HG03139 (cell line): ENCODE data around the gene SYNPO.

Experiments used
- ATAC-seq: cut with Tn5 transposase; IDR thresholded peaks from one replicate; pipeline ENCODE4 v1.9.1; 2021; ENCODE audit not compliant: unreplicated experiment

Gene SYNPO

DNA sequence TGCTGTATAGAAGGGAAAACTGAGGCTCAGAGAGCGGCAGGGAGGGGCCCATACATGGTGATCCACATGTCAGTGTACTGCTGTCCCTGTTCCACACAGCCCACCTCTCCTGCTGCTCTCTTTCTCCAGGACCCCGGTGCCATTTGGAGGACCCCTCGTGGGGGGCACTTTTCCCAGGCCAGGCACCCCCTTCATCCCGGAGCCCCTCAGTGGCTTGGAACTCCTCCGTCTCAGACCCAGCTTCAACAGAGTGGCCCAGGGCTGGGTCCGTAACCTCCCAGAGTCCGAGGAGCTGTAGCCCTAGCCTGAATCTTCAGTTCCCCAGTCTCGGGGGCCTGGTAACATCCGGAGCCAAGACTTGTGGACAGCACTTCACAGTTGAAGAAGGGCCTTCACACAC lies 36.1 kb downstream of the SYNPO start:
- no peak for ATAC-seq

DNA sequence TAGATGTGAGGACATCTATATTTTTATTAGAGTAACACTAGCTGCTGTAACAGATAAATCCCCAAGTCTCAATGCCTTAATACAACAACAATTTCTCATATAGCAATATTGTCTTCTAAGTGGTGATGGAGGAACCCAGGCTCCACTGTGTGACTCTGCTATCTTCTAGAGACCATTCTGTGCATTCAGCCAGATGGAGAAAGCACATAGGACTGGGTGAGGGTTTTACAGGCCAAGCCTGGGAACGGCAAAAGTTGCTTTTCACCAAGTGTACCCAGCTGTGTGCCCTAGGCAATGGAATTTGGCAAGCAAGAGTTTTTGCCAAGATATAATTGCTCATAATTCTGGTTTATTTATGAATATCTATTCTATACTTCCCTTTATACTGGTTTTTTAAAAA lies 48.7 kb downstream of the SYNPO start:
- ATAC-seq: no peak

DNA sequence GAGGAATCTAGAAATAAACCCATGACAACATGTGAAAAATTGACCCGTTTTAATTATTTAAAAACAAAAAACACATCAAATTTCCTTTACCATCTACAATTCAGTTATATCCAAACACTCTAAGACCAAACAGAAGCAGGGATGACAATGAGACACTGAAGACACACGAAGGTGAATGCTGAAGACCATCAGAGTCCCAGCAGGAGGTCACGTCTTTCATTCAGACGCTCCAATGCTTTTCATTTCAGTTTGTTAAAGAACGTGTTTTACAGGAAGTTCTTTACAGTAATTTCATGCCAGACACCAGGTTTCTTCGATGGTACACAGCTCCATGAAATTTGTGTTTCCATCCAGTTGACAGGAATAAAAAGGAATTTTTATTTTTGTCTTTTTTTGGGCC lies 50.3 kb downstream of the SYNPO start:
- ATAC-seq: no peak

DNA sequence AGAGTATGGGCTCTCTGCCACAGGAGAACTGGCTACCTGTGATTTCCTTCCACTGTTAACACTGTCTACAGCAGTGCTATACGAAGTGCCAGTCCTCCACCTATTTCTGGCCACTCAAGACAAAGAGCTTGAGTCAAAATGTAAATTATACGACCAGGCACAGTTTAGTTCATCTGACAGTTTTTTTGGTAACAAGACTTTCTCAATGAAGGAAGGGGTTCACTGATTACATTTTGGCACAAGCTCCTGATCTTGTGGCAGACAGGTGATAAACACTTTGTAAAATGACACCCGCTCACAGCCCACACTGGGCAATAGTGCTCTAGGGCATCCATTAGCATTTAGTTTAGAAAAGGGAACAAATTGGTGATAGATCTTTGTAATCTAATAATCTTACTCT lies 51.8 kb downstream of the SYNPO start:
- no peak for ATAC-seq

DNA sequence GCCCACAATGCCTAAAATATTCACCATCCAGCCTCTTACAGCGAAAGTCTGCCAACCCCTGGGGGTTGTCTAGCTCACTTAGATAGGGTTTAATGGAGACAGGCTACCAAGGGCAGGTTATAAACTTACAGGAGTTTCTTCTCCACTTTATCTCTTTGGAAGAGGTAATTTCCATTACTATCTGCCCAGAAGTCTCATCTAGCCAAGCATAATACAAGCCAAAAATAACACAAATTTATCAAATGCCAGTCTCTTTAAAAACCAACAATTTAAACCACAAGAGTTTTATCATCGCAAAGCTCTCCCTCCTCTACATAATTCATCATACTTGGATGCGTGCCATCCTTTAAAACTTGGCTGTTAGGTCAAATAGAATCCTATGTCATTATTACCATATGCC lies 54.2 kb downstream of the SYNPO start:
- no peak for ATAC-seq

DNA sequence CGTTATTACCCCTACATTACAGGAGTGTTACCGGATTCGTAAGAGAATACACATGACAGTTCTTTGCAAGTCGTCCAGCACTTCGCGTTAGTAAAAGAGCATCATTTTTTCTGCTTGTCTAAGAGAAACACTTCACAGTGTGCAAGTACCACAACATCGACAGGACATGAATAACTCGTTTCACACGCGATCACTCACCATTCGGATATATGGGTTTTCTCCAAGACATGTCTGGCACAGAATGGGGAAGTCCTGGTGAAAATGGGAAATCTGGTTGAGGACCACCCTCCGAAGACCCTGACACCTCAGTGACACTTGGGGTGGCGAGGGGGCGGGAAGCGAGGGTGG lies 59.8 kb downstream of the SYNPO start:
- ATAC-seq: peak; percentile 4

DNA sequence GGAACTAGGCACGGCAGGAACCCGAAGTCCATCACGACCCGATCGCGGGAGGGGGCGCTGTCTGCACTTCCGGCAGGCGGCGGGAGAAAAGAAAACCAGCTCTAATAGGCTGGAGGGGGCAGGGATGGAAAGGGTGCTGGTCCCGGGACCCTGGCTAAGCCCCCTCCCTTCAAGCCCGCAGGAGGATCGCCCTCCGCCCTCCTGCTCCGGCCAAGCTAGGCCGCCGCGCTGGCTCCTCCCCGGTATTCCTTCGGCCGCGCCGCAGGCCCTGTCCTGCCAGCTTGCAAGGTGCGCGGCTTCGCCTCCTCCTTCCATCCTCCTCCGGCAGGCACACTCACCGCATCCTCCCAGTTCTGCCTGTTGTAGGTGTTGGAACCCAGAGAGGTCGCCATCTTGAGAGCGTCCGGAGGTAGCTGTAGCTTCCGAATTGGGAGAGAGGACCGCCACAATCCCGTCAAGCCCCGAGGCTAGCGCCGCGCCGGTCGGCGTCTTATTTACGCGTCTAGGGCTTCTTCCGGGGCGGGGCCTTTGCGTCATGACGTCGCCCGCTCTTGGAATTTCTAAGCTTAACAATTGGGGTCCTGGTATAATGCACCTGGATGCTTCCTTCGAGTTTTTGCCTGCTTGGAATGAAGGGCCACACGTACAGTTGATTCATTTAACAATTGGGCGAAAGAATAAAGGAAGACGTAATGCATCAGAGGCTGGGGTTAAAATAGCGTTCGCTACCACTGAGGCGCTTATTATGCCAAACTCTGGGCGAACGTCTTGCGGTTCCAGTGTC lies 60.3 kb downstream of the SYNPO start, which contains the start of gene RBM22:
Gene RBM22 (minus strand): TSS at position 469 of the 784 bp plus-strand sequence. CDS start 77 bp downstream, at position 392.
- peak; percentile 96 for ATAC-seq

DNA sequence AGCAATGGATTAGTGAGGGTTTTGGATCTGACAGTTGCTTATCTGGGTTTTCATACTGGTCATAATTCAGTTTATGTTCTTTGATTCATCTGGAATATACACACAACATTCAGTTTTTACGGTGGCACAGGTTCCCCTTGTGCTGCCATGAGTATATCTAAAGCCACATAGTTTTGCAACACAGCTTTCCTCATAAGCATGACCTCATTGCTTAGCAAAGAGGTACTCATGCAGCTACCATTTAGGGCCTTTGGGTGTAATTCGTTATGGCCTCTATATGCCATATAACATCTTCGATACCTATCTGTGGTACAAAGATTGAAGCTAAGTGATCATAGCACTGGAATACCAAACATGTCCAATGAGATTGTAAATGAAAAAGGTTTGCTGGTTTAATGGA lies 63.3 kb downstream of the SYNPO start:
- no peak for ATAC-seq

DNA sequence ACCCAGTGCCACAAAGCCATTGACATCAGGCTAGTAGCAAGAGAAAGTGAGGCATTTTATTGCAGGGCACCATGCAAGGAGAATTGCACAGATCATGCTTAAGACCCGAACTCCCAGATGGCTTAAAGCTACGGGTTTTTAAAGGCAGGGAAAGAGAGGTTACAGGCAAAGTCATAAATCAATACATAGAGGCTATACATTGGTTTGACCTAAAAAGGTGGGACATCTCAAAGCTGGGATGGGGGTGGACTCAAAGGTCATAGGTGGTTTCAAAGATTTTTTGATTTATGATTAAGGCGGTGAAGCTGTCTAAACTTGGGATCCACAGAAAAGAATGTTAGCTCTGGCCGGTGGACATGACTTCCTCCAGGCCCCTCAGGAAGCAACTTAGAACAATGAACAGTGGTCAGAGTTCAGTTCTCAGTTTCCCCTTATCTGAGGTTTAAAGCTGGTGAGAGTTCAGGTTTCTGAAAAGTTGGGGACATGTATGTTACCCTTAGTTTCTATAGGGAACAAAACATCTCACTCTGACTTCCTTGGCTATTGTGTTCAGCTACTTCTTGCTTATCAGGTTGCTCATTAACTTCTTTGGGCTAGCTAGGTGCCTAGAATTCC lies 66.4 kb downstream of the SYNPO start:
- no peak for ATAC-seq
